CD4-positive, alpha-beta T cell treated with Interleukin-12 subunit alpha and Interleukin-12 subunit beta, for 1 hour (primary cell): Measurements from ENCODE around the gene FAHD2A.
"Not testable (repeated sequence)": the region's sequence is repeated elsewhere in the genome, so short reads cannot be mapped to it uniquely, and the experiment has no call there.

ENCODE experiments used
- DNase-seq: peaks from one replicate; pipeline ENCODE4 v3.0.0-alpha.2; 2020

The FAHD2A gene

DNA sequence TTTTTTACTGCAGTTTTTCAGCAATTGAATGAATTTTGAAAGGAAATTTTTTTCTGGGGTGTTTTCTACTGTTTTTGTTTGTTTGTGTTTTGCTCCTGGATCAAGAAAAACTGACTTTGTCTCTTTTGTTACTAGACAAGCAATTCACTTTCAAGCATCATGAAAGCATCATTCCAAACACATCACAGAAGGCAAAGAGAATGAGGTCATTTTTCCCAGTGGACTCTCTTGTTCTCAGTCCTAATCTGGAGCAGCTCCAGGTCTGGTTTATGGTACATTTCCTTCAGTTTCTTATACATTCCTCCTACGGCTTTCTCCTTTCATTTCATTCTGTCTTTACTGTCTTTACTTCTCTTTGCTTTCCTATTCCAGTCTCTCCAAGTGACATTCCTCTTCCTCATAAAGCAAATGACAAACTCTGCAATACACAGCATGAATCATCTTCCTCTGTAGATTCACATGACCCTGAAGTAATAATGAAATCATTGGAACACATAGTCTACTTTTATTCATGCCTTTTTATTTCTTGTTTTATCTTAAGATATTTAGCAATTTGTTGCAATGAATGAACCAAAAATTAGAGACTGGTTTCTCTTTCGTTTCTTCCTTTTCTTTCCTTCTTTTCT, 40.1 kb downstream of the FAHD2A start:
- DNase-seq = not testable (repeated sequence)

DNA sequence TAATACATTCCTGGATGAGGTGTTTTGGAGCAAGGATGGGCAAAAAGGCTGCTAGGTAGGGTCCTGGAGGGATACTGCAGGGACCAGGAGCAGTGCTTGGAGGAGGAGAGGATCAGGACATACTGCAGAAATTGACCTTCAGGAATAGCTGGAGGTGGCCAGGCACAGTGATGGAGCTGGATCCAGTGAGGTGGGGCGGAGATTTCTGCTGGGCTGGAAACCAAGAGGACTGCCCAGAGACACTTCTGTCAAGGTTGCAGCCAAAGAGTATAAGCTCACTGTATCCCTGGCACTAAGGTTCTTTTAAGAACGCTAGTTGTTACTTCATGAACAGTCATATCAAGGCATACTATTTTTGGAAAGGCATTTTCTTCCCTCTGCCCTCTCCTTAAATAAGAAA, 42.8 kb downstream of the FAHD2A start:
- DNase-seq = not testable (repeated sequence)

DNA sequence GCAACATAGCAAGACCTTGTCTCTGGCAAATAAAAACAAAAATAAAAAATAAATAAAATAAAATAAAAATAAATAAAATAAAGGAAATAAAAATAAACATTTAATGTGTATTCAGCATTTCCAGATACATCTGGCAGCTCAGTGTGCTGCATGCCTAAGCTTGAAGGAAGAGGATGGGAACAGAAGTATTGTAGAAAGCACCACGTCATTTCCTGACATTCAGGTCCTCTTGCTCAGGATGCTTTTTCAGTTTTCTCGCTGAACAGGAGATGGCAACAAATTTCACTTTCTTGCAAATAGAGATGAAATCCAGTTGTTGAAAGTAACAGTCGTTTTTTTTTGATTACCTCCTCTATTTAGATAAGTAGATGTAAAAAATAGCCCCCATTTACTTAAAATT, 60.8 kb downstream of the FAHD2A start:
- DNase-seq = not testable (repeated sequence)
